Measurements from ENCODE around the gene HSD17B1.
"Not testable (repeated sequence)": the region's sequence is repeated elsewhere in the genome, so short reads cannot be mapped to it uniquely, and the experiment has no call there.

The HSD17B1 gene

GRCh38 chr17:42543190-42544079 is 9.3 kb upstream of the HSD17B1 start:
- CTCF ChIA-PET: interaction anchor here (1.1 kb wide), 1 partner anchor 35 kb away, joined by 3 read pairs; no protein-coding TSS in a partner anchor
- no peak for DNase-seq (ENCODE audit: extremely low spot score)
- TF ChIP-seq CTCF (IDR thresholded peaks at IDR 0.05; ENCODE audit: control extremely low read depth, extremely low read depth, low read depth, missing control alignments): no peak
- POLR2A ChIA-PET: interaction anchor here (0.6 kb wide), 1 partner anchor 216 kb away, joined by 4 read pairs; no protein-coding TSS in a partner anchor

GRCh38 chr17:42544874-42545283 is 7.8 kb upstream of the HSD17B1 start:
- CTCF ChIA-PET: interaction anchor here (1.0 kb wide), 1 partner anchor 31 kb away, joined by 3 read pairs; no protein-coding TSS in a partner anchor
- POLR2A ChIA-PET: no interaction called here
- DNase-seq (ENCODE audit: extremely low spot score): no peak
- TF ChIP-seq CTCF (IDR thresholded peaks at IDR 0.05; ENCODE audit: control extremely low read depth, extremely low read depth, low read depth, missing control alignments): no peak

GRCh38 chr17:42545755-42546505 is 6.8 kb upstream of the HSD17B1 start:
- POLR2A ChIA-PET; DNase-seq (ENCODE audit: extremely low spot score): not testable (repeated sequence)
- CTCF ChIA-PET: interaction anchor here (1.0 kb wide), 1 partner anchor 32 kb away, joined by 3 read pairs; no protein-coding TSS in a partner anchor

- no peak for DNase-seq (ENCODE audit: extremely low spot score)
- no peak for TF ChIP-seq CTCF (IDR thresholded peaks at IDR 0.05; ENCODE audit: control extremely low read depth, extremely low read depth, low read depth, missing control alignments)
- ChIA-PET POLR2A (no interaction called here), CTCF (no interaction called here)
Observed at GRCh38 chr17:42547001-42547461, 5.7 kb upstream of the HSD17B1 start.

- POLR2A ChIA-PET: interaction anchor here (1.0 kb wide), 1 partner anchor 11 kb away, joined by 4 read pairs; the partner anchor contains the start of gene NAGLU
Observed at GRCh38 chr17:42547698-42548069, 5.0 kb upstream of the HSD17B1 start.

More at GRCh38 chr17:42547698-42548069, 5.0 kb upstream of the HSD17B1 start:
- CTCF ChIA-PET: interaction anchor here (1.0 to 2.0 kb wide), 7 partner anchors 11 to 276 kb away, joined by 3 to 11 read pairs (median 6); partner anchors contain the start of genes BECN1 and NAGLU
- DNase-seq (ENCODE audit: extremely low spot score): no peak
- no peak for TF ChIP-seq CTCF (IDR thresholded peaks at IDR 0.05; ENCODE audit: control extremely low read depth, extremely low read depth, low read depth, missing control alignments)

All from GM10248 (cell line).